ENCODE data around the gene SMIM29. TPM values are rescaled to one million over a fixed set of nuclear protein-coding genes. Genes with fewer than 3 reads are reported as not detected.

Gene SMIM29
- total RNA-seq, 1 experiment from 2014 or later: 25.8 TPM

DNA sequence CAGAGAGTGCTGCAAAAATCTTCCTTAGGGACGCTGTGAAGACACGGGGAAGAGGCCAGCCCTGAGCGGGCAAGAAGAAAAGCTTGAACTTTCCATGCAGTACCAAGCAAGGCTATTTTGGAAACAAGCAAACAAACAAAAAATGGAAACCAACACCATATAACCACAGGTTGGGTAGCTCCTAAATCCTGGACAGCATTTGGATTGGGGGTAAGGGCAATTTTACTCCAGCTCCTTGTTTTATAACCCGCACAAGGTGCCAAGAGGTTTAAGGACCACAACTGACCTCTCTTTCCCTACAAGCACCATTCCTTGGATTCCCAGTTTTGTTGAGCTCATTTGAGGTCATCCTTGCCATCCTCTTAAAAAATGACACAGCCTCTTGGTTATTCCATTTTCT lies 31.4 kb upstream of the SMIM29 start:
- Histone ChIP-seq H3F3A (ENCODE audit: low read length, unreplicated experiment) (no peaks in the 10 kb centered on the region), H4K20me1 (ENCODE audit: low read length) (no peaks in the 10 kb centered on the region), H3K27ac (ENCODE audit: low read length) (no peak overlapping the region), H3K4me3 (ENCODE audit: low read length) (no peak overlapping the region), H3K9ac (ENCODE audit: low read length) (no peak overlapping the region), H2AFZ (ENCODE audit: low read length) (no peak overlapping the region), H3K36me3 (ENCODE audit: low read depth, low read length) (peaks cover 6% of the 10 kb centered on the region; the same call in 1 of the 2 replicates), H3K4me2 (ENCODE audit: low read length) (no peak overlapping the region), H3K9me3 (ENCODE audit: low read length) (no peaks in the 10 kb centered on the region), H3K27me3 (ENCODE audit: low read length) (no peaks in the 10 kb centered on the region), H3K79me2 (ENCODE audit: low read length) (no peaks in the 10 kb centered on the region), H3K4me1 (ENCODE audit: insufficient read depth, low read length) (no peaks in the 10 kb centered on the region), H3K9me2 (replicated peaks; ENCODE audit: low read length) (no peaks in the 10 kb centered on the region)
- no peak for ATAC-seq
- no TSS peak for BruUV-seq (replicated peaks)
- no peak for DNase-seq
- TF ChIP-seq, protein P1, sequence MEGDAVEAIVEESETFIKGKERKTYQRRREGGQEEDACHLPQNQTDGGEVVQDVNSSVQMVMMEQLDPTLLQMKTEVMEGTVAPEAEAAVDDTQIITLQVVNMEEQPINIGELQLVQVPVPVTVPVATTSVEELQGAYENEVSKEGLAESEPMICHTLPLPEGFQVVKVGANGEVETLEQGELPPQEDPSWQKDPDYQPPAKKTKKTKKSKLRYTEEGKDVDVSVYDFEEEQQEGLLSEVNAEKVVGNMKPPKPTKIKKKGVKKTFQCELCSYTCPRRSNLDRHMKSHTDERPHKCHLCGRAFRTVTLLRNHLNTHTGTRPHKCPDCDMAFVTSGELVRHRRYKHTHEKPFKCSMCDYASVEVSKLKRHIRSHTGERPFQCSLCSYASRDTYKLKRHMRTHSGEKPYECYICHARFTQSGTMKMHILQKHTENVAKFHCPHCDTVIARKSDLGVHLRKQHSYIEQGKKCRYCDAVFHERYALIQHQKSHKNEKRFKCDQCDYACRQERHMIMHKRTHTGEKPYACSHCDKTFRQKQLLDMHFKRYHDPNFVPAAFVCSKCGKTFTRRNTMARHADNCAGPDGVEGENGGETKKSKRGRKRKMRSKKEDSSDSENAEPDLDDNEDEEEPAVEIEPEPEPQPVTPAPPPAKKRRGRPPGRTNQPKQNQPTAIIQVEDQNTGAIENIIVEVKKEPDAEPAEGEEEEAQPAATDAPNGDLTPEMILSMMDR (conservative IDR thresholded peaks at IDR 0.05; ENCODE audit: low read depth, low read length): no peak
- no peak for TF ChIP-seq EZH2 (IDR thresholded peaks at IDR 0.05; ENCODE audit: low read length, unreplicated experiment)
- TF ChIP-seq EZH2phosphoT487 (IDR thresholded peaks at IDR 0.05; ENCODE audit: borderline replicate concordance, low read length): no peak
- intact Hi-C loops (cut with micrococcal nuclease): no loop called here
- ChIA-PET CTCF (no interaction called here), POLR2A (ENCODE audit: unreplicated experiment) (no interaction called here)

DNA sequence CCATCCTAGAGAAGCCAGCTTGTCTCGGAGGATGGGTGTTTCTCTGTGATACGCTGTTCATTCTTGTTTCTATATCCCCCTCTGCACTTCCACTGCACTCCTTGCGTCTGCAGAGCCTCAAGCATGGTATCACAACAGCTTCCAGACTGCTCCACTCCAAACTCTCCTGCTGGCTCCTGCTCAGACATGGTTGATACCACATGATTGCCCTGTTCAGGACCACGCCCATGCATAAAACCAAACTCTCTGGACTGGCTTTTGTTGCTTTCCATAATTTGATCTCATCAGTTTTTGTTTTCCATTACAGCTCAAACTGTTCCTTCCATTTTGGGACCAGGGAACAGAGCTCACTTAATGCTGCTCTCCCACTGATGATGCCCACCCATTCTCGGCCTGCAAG lies 30.0 kb upstream of the SMIM29 start:
- no peaks in the 10 kb centered on the region for H3F3A ChIP-seq (ENCODE audit: low read length, unreplicated experiment)
- H3K27me3 ChIP-seq (ENCODE audit: low read length): no peaks in the 10 kb centered on the region
- no peak overlapping the region for H3K4me2 ChIP-seq (ENCODE audit: low read length)
- ChIA-PET POLR2A (ENCODE audit: unreplicated experiment) (no interaction called here), CTCF (no interaction called here)
- peaks cover 6% of the 10 kb centered on the region; the same call in 1 of the 2 replicates for H3K36me3 ChIP-seq (ENCODE audit: low read depth, low read length)
- no peak for DNase-seq
- BruUV-seq (replicated peaks): no TSS peak
- no peaks in the 10 kb centered on the region for H4K20me1 ChIP-seq (ENCODE audit: low read length)
- no peak for ATAC-seq
- H3K9me3 ChIP-seq (ENCODE audit: low read length): no peaks in the 10 kb centered on the region
- no peak overlapping the region for H3K4me3 ChIP-seq (ENCODE audit: low read length)
- TF ChIP-seq, protein P1 (conservative IDR thresholded peaks at IDR 0.05; ENCODE audit: low read depth, low read length): no peak
- TF ChIP-seq EZH2 (IDR thresholded peaks at IDR 0.05; ENCODE audit: low read length, unreplicated experiment) (no peak), EZH2phosphoT487 (IDR thresholded peaks at IDR 0.05; ENCODE audit: borderline replicate concordance, low read length) (no peak)
- no peak overlapping the region for H3K27ac ChIP-seq (ENCODE audit: low read length)
- H3K9ac ChIP-seq (ENCODE audit: low read length): no peak overlapping the region
- H3K4me1 ChIP-seq (ENCODE audit: insufficient read depth, low read length): no peaks in the 10 kb centered on the region
- H2AFZ ChIP-seq (ENCODE audit: low read length): no peak overlapping the region
- intact Hi-C loops (cut with micrococcal nuclease): no loop called here
- no peaks in the 10 kb centered on the region for H3K9me2 ChIP-seq (replicated peaks; ENCODE audit: low read length)
- no peaks in the 10 kb centered on the region for H3K79me2 ChIP-seq (ENCODE audit: low read length)

DNA sequence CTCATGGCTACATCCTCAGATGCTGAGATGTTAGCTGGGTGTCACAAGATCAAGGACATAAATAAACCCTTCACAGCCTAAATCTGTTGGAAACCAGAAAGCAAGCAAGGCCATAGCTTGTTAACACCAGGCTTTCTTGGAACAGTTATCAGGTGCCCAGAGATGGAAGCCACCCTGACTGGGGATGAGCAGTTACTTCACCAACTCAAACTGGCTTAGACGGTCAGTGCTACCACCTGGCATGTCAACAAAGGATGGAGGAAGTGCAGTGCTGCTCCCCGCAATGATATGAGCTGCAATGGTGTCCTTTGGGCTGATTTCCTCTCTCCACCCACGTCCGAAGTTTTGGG lies 28.9 kb upstream of the SMIM29 start:
- DNase-seq (no peak), ATAC-seq (no peak)
- Histone ChIP-seq H4K20me1 (ENCODE audit: low read length) (no peaks in the 10 kb centered on the region), H3K4me1 (ENCODE audit: insufficient read depth, low read length) (no peaks in the 10 kb centered on the region), H3K27me3 (ENCODE audit: low read length) (no peaks in the 10 kb centered on the region), H3K4me2 (ENCODE audit: low read length) (no peak overlapping the region), H3K9me3 (ENCODE audit: low read length) (no peaks in the 10 kb centered on the region), H3K79me2 (ENCODE audit: low read length) (no peaks in the 10 kb centered on the region), H3K4me3 (ENCODE audit: low read length) (no peak overlapping the region), H3K9me2 (replicated peaks; ENCODE audit: low read length) (no peaks in the 10 kb centered on the region), H2AFZ (ENCODE audit: low read length) (no peak overlapping the region), H3K27ac (ENCODE audit: low read length) (no peak overlapping the region), H3K36me3 (ENCODE audit: low read depth, low read length) (0 out of 2 replicates have a peak, but pooled peaks cover 2% of the 10 kb centered on the region), H3F3A (ENCODE audit: low read length, unreplicated experiment) (no peaks in the 10 kb centered on the region), H3K9ac (ENCODE audit: low read length) (no peak overlapping the region)
- no peak for TF ChIP-seq EZH2 (IDR thresholded peaks at IDR 0.05; ENCODE audit: low read length, unreplicated experiment)
- TF ChIP-seq EZH2phosphoT487 (IDR thresholded peaks at IDR 0.05; ENCODE audit: borderline replicate concordance, low read length): no peak
- TF ChIP-seq, protein P1 (conservative IDR thresholded peaks at IDR 0.05; ENCODE audit: low read depth, low read length): no peak
- POLR2A ChIA-PET (ENCODE audit: unreplicated experiment): no interaction called here
- CTCF ChIA-PET: interaction anchor here (0.6 kb wide), 1 partner anchor 782 kb away, joined by 3 read pairs; no protein-coding TSS in a partner anchor
- no TSS peak for BruUV-seq (replicated peaks)
- intact Hi-C loops (cut with micrococcal nuclease): no loop called here
